HG03060 (cell line): ENCODE data around the gene ANKRD55.
"Not testable (repeated sequence)": the region's sequence is repeated elsewhere in the genome, so short reads cannot be mapped to it uniquely, and the experiment has no call there.

ENCODE experiments used
- ATAC-seq: cut with Tn5 transposase; IDR thresholded peaks from one replicate; pipeline ENCODE4 v1.9.1; 2021; ENCODE audit warnings: low read depth, moderate number of reproducible peaks; ENCODE audit not compliant: unreplicated experiment

The ANKRD55 gene

DNA sequence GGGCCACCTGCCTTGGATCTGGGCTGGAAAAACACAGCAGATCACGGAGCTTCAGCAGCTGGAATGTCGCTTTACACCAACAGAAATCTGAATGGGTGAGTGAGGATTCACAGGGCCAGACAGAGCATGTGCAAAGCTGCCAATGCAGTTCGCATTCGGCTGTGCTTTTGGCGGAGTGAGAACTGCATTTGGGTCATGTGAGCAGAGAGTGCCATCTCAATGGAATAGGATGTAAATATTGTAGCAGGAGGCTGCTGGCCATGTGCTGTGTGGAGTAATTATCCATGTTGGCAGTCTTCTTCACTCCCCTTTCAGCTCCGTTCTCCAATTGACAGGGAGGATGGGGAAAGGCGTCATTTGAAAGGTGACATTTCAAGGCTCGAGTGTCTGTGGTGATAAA lies at the start of gene ANKRD55:
Gene ANKRD55 (minus strand): TSS at position 101 of the 400 bp plus-strand sequence. CDS start 417 bp downstream, outside the sequence.
- ATAC-seq, result no peak

DNA sequence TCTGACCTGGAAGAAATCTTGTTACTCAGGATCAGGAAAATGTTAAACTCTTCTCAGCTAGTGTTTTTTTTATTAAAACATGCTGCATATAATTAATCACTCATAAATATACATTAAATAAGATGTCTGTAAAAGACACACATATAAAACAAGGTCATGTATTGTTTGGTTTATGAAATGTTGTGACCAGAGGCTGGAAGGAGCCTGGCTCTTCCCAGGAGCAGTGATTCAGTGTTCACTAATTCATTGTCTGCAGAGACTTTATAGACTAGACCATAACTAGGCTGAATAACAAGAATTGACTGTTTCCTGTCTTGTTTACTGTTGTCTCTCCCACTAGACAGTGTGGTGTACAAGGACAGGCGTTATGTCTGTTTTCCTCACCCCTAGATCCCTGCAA lies 49.1 kb upstream of the ANKRD55 start:
- ATAC-seq, result no peak

DNA sequence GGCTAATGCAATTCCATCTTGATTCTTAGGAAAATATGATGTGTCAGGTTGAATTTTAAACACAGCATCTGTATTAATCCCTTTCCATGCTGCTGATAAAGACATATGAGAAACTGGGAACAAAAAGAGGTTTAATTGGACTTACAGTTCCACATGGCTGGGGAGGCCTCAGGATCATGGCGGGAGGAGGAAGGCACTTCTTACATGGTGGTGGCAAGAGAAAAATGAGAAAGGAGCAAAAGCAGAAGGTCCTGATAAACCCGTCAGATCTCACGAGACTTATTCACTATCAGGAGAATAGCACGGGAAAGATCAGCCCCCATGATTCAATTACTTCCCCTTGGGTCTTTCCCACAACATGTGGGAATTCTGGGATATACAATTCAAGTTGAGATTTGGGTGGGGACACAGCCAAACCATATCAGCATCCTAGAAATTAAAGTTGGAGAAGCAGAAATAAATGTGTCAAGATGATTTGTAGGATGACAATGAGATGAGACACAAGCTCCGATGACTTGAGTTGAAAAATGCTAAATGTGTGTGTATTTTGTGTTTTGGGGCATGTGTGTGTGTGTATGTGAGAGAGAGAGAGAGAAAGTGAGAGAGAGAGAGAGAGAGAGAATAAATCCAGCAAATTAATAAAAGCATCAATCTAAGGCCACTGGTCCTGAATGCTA lies 48.5 kb upstream of the ANKRD55 start:
- no peak for ATAC-seq

DNA sequence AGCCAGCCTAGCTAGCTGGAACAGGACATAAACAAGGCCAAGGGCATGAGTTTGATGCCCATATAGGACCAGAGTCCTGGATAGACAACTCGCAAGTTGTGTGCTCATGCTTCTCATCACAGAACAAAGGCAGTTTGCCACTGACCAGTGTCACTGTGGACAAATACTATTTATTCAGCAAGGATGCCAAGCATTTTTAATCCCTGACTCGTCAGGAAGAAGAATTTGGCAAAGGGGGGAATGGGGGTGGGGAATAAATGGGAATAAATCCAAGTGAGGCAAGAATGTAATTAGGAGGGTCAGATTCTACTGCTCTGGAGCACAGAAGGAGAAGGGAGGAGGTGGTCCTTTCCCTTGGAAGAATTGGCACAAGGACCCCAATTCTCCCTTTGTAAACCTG lies 46.8 kb upstream of the ANKRD55 start:
- ATAC-seq, result no peak

DNA sequence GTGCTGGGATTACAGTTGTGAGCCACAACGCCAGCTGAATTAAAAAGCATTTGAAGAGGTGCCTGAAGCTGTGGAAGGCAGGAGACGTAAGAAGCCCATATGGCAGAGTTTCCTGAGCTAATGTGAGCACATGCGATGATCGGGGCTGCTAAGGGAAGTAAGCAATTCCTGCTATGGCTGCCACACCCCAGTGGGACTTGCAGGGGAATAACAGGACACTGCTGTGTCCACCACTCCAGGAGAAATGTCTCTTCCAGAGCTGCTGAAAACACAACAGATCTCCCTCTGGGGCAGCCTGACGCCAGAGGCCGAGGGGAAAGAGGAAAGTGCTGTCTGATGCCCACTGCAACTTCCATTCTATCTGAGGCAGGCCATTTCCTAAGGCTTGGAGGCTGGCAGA lies 46.2 kb upstream of the ANKRD55 start:
- no peak for ATAC-seq

- ATAC-seq, result no peak
These were observed 45.2 kb upstream of the ANKRD55 start for GRCh38 chr5:56278335-56278753.

- ATAC-seq, result no peak
These were observed 44.4 kb upstream of the ANKRD55 start for GRCh38 chr5:56277573-56277972.

GRCh38 chr5:56273376-56273955 lies 40.3 kb upstream of the ANKRD55 start:
- no peak for ATAC-seq

- no peak for ATAC-seq
These were observed 39.6 kb upstream of the ANKRD55 start for GRCh38 chr5:56272765-56273164.

DNA sequence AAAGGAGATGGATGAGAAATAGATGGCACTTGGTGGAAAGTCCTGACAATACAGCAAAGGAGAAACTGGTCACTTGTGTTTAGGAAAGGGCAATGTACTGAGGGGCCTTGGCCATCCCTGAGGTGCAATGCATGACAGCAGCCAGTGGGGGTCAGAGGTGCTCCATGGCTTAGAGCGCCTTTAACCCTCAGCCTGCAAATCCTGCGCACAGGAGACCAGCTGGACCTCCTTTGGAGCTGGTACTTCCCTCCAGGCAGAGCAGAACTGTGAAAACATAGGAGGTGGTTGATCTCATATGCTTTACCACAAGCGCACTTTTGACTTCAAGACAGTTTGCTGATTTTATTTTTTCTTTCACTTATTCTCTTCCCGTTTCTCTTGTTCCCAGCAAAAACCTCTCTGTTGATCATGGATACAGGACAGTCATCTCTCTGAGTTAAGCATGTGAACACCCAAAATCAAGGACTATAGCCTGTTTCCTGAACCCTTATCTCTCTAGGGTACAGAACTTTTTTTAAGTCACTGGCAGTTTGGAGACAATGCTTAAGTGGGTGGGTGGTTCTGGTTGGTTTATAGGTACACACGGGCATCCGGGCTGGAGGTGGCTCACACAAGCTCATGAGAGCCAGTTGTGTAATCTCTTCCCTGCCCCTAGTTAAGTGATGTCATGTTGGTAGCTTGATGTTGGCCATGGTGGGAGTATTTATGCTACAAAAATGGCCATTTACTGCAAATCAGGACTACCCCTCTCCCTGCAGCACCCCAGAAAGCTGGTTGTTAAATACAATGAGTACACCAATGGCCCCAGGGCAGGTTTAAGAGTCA lies 37.6 kb upstream of the ANKRD55 start:
- peak; percentile 47 for ATAC-seq

- ATAC-seq, result no peak
These were observed 36.9 kb upstream of the ANKRD55 start for GRCh38 chr5:56270058-56270457.

GRCh38 chr5:56269216-56269927 lies 36.2 kb upstream of the ANKRD55 start:
- ATAC-seq, result peak; percentile 44

- not testable (repeated sequence) for ATAC-seq
These were observed 35.6 kb upstream of the ANKRD55 start for GRCh38 chr5:56268707-56269106.

DNA sequence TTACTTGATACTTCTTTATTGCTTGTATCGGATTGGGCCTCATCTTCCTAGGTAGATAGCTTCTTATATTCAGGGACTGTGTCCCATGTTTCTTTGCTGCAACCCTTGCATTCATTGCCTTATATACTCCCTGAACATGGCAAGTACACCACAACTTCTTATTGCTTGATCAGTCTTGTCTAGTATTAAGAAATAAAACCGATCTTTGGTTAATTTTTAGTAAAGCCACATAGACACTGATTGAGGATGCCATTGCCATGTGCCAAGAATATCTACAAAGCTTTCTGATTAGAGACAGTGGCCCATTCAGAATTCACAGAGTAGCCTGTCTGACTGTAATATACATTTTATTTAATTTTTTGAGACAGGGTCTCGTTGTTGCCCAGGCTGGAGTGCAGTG lies 34.7 kb upstream of the ANKRD55 start:
- ATAC-seq, result no peak

GRCh38 chr5:56264417-56265025 lies 31.4 kb upstream of the ANKRD55 start:
- no peak for ATAC-seq

- ATAC-seq, result no peak
These were observed 29.1 kb upstream of the ANKRD55 start for GRCh38 chr5:56262279-56262678.

DNA sequence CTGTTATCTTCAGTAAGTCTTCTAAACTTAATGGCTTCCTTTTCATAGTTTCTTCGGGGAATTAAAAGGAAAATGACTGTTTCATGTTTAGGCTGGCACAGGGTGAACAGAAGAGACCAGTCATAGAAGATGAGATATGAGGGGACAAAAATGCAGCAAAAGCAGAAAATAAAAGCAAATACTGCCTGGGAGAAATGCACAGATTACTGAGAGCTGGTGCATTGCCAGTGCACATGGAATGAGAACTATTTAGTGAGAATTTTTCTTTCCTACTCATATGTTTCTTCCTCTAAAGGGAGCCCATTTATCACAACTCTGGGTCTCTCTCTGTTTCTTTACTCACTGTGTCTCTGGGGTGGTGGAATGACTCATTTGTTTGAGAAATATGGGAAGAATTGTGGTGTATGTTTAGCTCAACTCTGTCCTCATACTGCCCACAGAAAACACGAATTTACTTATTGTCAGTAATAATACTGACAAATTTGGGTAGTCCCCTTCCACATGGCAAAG lies 25.9 kb upstream of the ANKRD55 start:
- ATAC-seq, result no peak

GRCh38 chr5:56257763-56258529 lies 24.8 kb upstream of the ANKRD55 start:
- ATAC-seq, result not testable (repeated sequence)

DNA sequence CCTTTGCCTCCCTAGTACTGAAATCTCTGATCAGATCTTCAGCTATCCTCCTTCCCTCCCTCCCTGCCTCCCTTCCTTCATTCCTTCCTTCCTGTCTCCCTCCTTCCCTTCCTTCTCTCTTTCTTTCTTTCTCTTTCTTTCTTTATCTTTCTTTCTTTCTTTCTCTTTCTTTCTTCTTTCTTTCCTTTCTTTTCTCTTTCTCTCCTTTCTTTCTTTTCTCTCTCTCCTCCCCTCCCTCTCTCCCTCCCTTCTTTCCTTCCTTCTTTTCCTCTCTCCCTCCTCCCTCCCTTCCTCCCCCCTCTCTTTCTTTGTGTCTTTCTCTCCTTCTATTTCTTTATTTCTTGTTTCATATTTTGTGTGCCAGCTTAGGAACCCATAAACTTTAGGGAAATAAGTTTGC lies 23.9 kb upstream of the ANKRD55 start:
- ATAC-seq, result no peak

GRCh38 chr5:56255502-56255901 lies 22.4 kb upstream of the ANKRD55 start:
- ATAC-seq, result no peak
